DND-41 (cell line): Measurements from ENCODE around the gene CD19.

ENCODE experiments used
- ATAC-seq: fragments of 200-7000 bp; cut with Tn5 transposase; 3 replicates; pipeline ENCODE4 v1.9.1; 2021; ENCODE audit warnings: low read depth; ENCODE audit not compliant: insufficient read depth
- DNase-seq: peaks from one replicate; pipeline ENCODE4 v3.0.0-alpha.2; 2020
- H2AFZ ChIP-seq: 2 replicates; pipeline ENCODE4 v1.6.0; 2012; ENCODE audit warnings: low read depth, low read length
- H3K27ac ChIP-seq: 2 replicates; pipeline ENCODE4 v1.5.1; 2012; ENCODE audit warnings: low read length, inconsistent platforms
- H3K27me3 ChIP-seq: fragments of 200-600 bp; sonication (generic); 2 replicates; pipeline ENCODE4 v1.6.0; 2012; ENCODE audit warnings: low read length, mild to moderate bottlenecking, inconsistent platforms; ENCODE audit not compliant: insufficient read depth, poor library complexity
- H3K36me3 ChIP-seq: 2 replicates; pipeline ENCODE4 v1.5.1; 2012; ENCODE audit warnings: low read length, inconsistent platforms; ENCODE audit not compliant: insufficient read depth
- H3K4me1 ChIP-seq: 2 replicates; pipeline ENCODE4 v1.5.1; 2012; ENCODE audit warnings: mild to moderate bottlenecking, low read length; ENCODE audit not compliant: insufficient read depth
- H3K4me2 ChIP-seq: 2 replicates; pipeline ENCODE4 v1.6.0; 2012; ENCODE audit warnings: mild to moderate bottlenecking, moderate library complexity, low read length, inconsistent platforms; ENCODE audit not compliant: insufficient read depth
- H3K4me3 ChIP-seq, 2 experiments: fragments of 200-600 bp in 1 of 2; shearing (Covaris generic) in 1 of 2; 2 replicates each; pipeline ENCODE4 v1.5.1; 2012 to 2016; ENCODE audit warnings: inconsistent platforms in 2 of 2, low read length in 2 of 2, mild to moderate bottlenecking in 2 of 2, low read depth in 1 of 2, moderate library complexity in 1 of 2
- H3K79me2 ChIP-seq: 2 replicates; pipeline ENCODE4 v1.6.0; 2012; ENCODE audit warnings: low read length, inconsistent platforms; ENCODE audit not compliant: insufficient read depth
- H3K9ac ChIP-seq: 2 replicates; pipeline ENCODE4 v1.6.0; 2012; ENCODE audit warnings: low read depth, mild to moderate bottlenecking, inconsistent platforms, low read length, moderate library complexity
- H3K9me3 ChIP-seq: 2 replicates; pipeline ENCODE4 v1.5.1; 2012; ENCODE audit warnings: low read length, moderate library complexity, mild to moderate bottlenecking, inconsistent platforms; ENCODE audit not compliant: insufficient read depth, severe bottlenecking
- H4K20me1 ChIP-seq: 2 replicates; pipeline ENCODE4 v1.6.0; 2012; ENCODE audit warnings: low read length; ENCODE audit not compliant: insufficient read depth
- CTCF ChIP-seq: IDR thresholded peaks from 2 replicates; pipeline ENCODE4 v1.5.1; 2012; ENCODE audit warnings: borderline replicate concordance, low read length, moderate library complexity, mild to moderate bottlenecking; ENCODE audit not compliant: poor library complexity, severe bottlenecking; ENCODE audit errors: extremely low read depth
- EZH2 ChIP-seq: IDR thresholded peaks from 3 replicates; pipeline ENCODE4 v1.6.1; 2012; ENCODE audit warnings: borderline replicate concordance, low read depth, mild to moderate bottlenecking, moderate library complexity, low read length, inconsistent platforms; ENCODE audit not compliant: severe bottlenecking

Gene CD19

GRCh38 chr16:28893291-28893690 lies 38.5 kb upstream of the CD19 start:
- TF ChIP-seq EZH2 = no peak
- TF ChIP-seq CTCF = no peak
- ATAC-seq (no peak), DNase-seq (no peak)
- Histone ChIP-seq H3K9ac (no peak overlapping the region), H3K27ac (no peak overlapping the region), H3K4me2 (no peak overlapping the region), H3K27me3 (no peaks in the 10 kb centered on the region), H3K4me1 (no peaks in the 10 kb centered on the region), H2AFZ (no peak overlapping the region), H3K79me2 (no peaks in the 10 kb centered on the region), H3K36me3 (peaks cover 3% of the 10 kb centered on the region; the same call in 1 of the 2 replicates), H3K4me3 (no peak overlapping the region), H4K20me1 (no peaks in the 10 kb centered on the region), H3K9me3 (no peaks in the 10 kb centered on the region)

- Histone ChIP-seq H3K9ac (no peak overlapping the region), H3K4me3 (no peak overlapping the region), H3K4me2 (no peak overlapping the region), H3K9me3 (no peaks in the 10 kb centered on the region), H3K27ac (no peak overlapping the region), H3K4me1 (peaks cover 3% of the 10 kb centered on the region), H3K36me3 (no peaks in the 10 kb centered on the region; the same call in 1 of the 2 replicates), H3K27me3 (no peaks in the 10 kb centered on the region), H3K79me2 (no peaks in the 10 kb centered on the region), H4K20me1 (no peaks in the 10 kb centered on the region), H2AFZ (no peak overlapping the region)
- DNase-seq = no peak
- ATAC-seq = no peak
- TF ChIP-seq CTCF (no peak), EZH2 (no peak)
Observed at GRCh38 chr16:28895609-28896008, 36.2 kb upstream of the CD19 start.

GRCh38 chr16:28897826-28898225 lies 33.9 kb upstream of the CD19 start:
- Histone ChIP-seq H3K79me2 (no peaks in the 10 kb centered on the region), H3K4me1 (peaks cover 4% of the 10 kb centered on the region), H3K9ac (no peak overlapping the region), H3K36me3 (no peaks in the 10 kb centered on the region; the same call in 1 of the 2 replicates), H4K20me1 (no peaks in the 10 kb centered on the region), H2AFZ (no peak overlapping the region), H3K4me3 (no peak overlapping the region), H3K27ac (no peak overlapping the region), H3K9me3 (no peaks in the 10 kb centered on the region), H3K4me2 (no peak overlapping the region), H3K27me3 (no peaks in the 10 kb centered on the region)
- TF ChIP-seq CTCF (no peak), EZH2 (no peak)
- no peak for ATAC-seq
- DNase-seq = no peak

- Histone ChIP-seq H3K4me1 (peaks cover 4% of the 10 kb centered on the region), H3K79me2 (no peaks in the 10 kb centered on the region), H3K9me3 (no peaks in the 10 kb centered on the region), H4K20me1 (no peaks in the 10 kb centered on the region), H3K4me3 (no peak overlapping the region), H2AFZ (no peak overlapping the region), H3K36me3 (no peaks in the 10 kb centered on the region; the same call in 1 of the 2 replicates), H3K9ac (no peak overlapping the region), H3K27me3 (no peaks in the 10 kb centered on the region), H3K27ac (no peak overlapping the region), H3K4me2 (no peak overlapping the region)
- DNase-seq (no peak), ATAC-seq (no peak)
- no peak for TF ChIP-seq CTCF
- TF ChIP-seq EZH2 = no peak
Observed at GRCh38 chr16:28898266-28898665, 33.5 kb upstream of the CD19 start.
